Measurements from ENCODE around the gene ANGPTL3.

Gene ANGPTL3

GRCh38 chr1:62628506-62628905 lies 31.2 kb downstream of the ANGPTL3 start:
- no peak for DNase-seq

- no peak for DNase-seq
Measured at GRCh38 chr1:62637392-62638105, 40.2 kb downstream of the ANGPTL3 start.

- no peak for DNase-seq
Measured at GRCh38 chr1:62643283-62643682, 46.0 kb downstream of the ANGPTL3 start.

GRCh38 chr1:62652387-62652786 lies 55.1 kb downstream of the ANGPTL3 start:
- DNase-seq: no peak

GRCh38 chr1:62654744-62655143 lies 57.4 kb downstream of the ANGPTL3 start:
- no peak for DNase-seq

All from SHP77 (cell line).